C4-2B (cell line): ENCODE data around the gene TDRD1.

ENCODE experiments used
- H3K27ac ChIP-seq: fragments of 450-650 bp; 2 replicates; pipeline ENCODE4 v1.5.1; 2017
- CTCF ChIP-seq: fragments of 450-650 bp; conservative IDR thresholded peaks from 2 replicates; pipeline ENCODE4 v1.5.1; 2017; ENCODE audit warnings: mild to moderate bottlenecking
- ZFX ChIP-seq: fragments of 450-650 bp; IDR thresholded peaks from 2 replicates; pipeline ENCODE4 v1.6.1; 2017

TDRD1 gene

GRCh38 chr10:114278140-114278883 is 99.2 kb downstream of the TDRD1 start:
- TF ChIP-seq CTCF = no peak
- no peak for TF ChIP-seq ZFX

GRCh38 chr10:114278884-114279191 is 99.7 kb downstream of the TDRD1 start:
- no peak for TF ChIP-seq CTCF
- TF ChIP-seq ZFX = no peak
- H3K27ac ChIP-seq = no peak overlapping the region

More at GRCh38 chr10:114278140-114278883, 99.2 kb downstream of the TDRD1 start:
- H3K27ac ChIP-seq = no peak overlapping the region

- TF ChIP-seq CTCF = no peak
- no peak for TF ChIP-seq ZFX
- peak overlapping the region; percentile 46 for H3K27ac ChIP-seq
Measured at GRCh38 chr10:114279289-114279688, 100.1 kb downstream of the TDRD1 start.

- TF ChIP-seq CTCF (peak; percentile 65), ZFX (no peak)
- H3K27ac ChIP-seq = peak overlapping the region; percentile 46
Measured at GRCh38 chr10:114279901-114280644, 100.9 kb downstream of the TDRD1 start.

GRCh38 chr10:114281006-114281405 is 101.9 kb downstream of the TDRD1 start:
- TF ChIP-seq ZFX (no peak), CTCF (no peak)
- no peak overlapping the region; the same call in 1 of the 2 replicates for H3K27ac ChIP-seq

- TF ChIP-seq CTCF (no peak), ZFX (no peak)
- H3K27ac ChIP-seq = no peak overlapping the region; the same call in 1 of the 2 replicates
Measured at GRCh38 chr10:114281461-114281860, 102.3 kb downstream of the TDRD1 start.
